ENCODE data around the gene AGTRAP.

The AGTRAP gene

GRCh38 chr1:11782127-11782708 is 46.3 kb downstream of the AGTRAP start:
- ChIA-PET CTCF (interaction anchor here (1.1 kb wide), 1 partner anchor 12 kb away, joined by 4 read pairs; no protein-coding TSS in a partner anchor), POLR2A (no interaction called here)
- no peaks in the 10 kb centered on the region for H3K4me1 ChIP-seq (ENCODE audit: control insufficient read depth, insufficient read depth, low read length)
- TF ChIP-seq ZIC2 (tag by site-specific recombination; IDR thresholded peaks at IDR 0.05) (0 out of 2 replicates have a peak, but pooled peaks have one; percentile 22), ZFHX2 (tag by site-specific recombination; conservative IDR thresholded peaks at IDR 0.05) (peak; percentile 32), KLF17 (tag by site-specific recombination; IDR thresholded peaks at IDR 0.05) (no peak), EGR2 (tag by site-specific recombination; IDR thresholded peaks at IDR 0.05; ENCODE audit: low read depth) (peak; percentile 65)
- no peaks in the 10 kb centered on the region for H3K9me3 ChIP-seq (ENCODE audit: control insufficient read depth, insufficient read depth, low read depth, low read length)
- no peak overlapping the region for H3K27ac ChIP-seq (ENCODE audit: extremely low read depth, low read depth, low read length)
- H3K36me3 ChIP-seq (ENCODE audit: control insufficient read depth in 2 of 2, insufficient read depth in 1 of 2, low read length in 2 of 2), result no peaks in the 10 kb centered on the region
- H3K4me3 ChIP-seq (ENCODE audit: low read depth, low read length), result no peak overlapping the region

DNA sequence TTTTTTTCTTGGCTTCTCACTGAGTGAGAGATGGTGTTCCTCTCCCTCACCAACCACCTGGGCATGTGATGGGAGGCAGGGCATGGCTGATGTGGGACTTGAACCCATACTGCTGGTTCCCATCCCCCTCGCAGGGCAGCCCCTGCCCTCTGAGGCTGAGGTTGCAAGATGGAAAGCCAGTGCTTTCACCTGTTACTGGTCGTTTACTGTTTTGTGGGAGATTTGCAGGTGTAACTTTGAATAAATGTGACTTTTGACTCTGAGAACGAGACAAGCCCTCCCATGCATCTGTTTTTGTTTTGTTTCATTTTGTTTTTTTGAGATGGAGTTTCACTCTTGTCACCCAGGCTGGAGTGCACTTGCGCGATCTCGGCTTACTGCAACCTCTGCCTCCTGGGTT is 47.6 kb downstream of the AGTRAP start:
- TF ChIP-seq, protein P1, sequence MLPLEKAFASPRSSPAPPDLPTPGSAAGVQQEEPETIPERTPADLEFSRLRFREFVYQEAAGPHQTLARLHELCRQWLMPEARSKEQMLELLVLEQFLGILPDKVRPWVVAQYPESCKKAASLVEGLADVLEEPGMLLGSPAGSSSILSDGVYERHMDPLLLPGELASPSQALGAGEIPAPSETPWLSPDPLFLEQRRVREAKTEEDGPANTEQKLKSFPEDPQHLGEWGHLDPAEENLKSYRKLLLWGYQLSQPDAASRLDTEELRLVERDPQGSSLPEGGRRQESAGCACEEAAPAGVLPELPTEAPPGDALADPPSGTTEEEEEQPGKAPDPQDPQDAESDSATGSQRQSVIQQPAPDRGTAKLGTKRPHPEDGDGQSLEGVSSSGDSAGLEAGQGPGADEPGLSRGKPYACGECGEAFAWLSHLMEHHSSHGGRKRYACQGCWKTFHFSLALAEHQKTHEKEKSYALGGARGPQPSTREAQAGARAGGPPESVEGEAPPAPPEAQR (tag by site-specific recombination; IDR thresholded peaks at IDR 0.05), result no peak
- TF ChIP-seq GLIS2 (tag by site-specific recombination; IDR thresholded peaks at IDR 0.05), result no peak
- TF ChIP-seq PRDM10 (tag by site-specific recombination; IDR thresholded peaks at IDR 0.05), result no peak
- H3K4me1 ChIP-seq (ENCODE audit: control insufficient read depth, insufficient read depth, low read length), result no peaks in the 10 kb centered on the region
- ChIA-PET POLR2A (no interaction called here), CTCF (interaction anchor here (0.6 kb wide), 1 partner anchor 22 kb away, joined by 5 read pairs; the partner anchor contains the start of genes CLCN6 and MTHFR)
- H3K4me3 ChIP-seq (ENCODE audit: low read depth, low read length), result no peak overlapping the region
- H3K36me3 ChIP-seq (ENCODE audit: control insufficient read depth in 2 of 2, insufficient read depth in 1 of 2, low read length in 2 of 2), result no peaks in the 10 kb centered on the region
- no peaks in the 10 kb centered on the region for H3K9me3 ChIP-seq (ENCODE audit: control insufficient read depth, insufficient read depth, low read depth, low read length)
- no peak overlapping the region for H3K27ac ChIP-seq (ENCODE audit: extremely low read depth, low read depth, low read length)

DNA sequence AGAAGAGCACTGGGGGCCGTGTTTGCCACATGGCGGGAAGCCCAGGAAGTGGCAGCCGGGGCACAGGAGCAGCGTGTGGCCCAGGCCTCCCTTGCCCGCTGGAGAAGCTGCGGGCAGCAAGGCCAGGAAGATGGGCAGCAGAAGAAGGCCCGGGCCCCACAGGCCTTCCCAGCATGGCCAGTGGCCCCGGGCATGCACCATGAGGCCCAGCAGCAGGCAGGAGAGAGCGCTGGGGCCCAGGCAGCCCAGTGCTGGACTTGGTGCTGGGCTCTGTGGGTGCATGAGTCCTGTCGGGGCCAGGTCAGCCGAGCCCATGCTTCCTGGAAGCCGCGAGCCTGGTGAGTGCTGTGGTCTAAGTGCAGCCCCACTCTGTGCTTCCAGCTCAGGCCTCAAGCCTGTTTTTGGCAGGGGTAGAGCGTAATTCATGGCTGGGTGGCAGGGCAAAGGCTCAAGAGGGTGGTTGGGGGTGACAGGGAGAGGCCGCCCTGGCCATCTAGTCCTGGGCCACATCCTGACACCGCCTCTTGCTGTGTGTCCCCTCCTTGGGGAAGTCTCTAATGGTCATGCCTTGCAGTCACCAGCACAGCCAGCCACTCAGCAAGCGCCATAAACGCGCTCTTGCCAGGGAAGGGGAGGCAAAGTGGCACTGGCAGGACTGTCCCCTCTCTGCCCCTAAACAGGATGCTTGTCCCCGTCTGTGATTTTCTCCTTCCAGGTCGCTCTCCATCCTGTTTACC is 48.5 kb downstream of the AGTRAP start:
- Histone ChIP-seq H3K36me3 (ENCODE audit: control insufficient read depth in 2 of 2, insufficient read depth in 1 of 2, low read length in 2 of 2) (peaks cover 0 to 1% of the 10 kb centered on the region in 2 experiments; a peak in 1 of 3 replicates), H3K9me3 (ENCODE audit: control insufficient read depth, insufficient read depth, low read depth, low read length) (no peaks in the 10 kb centered on the region), H3K4me3 (ENCODE audit: low read depth, low read length) (no peak overlapping the region), H3K4me1 (ENCODE audit: control insufficient read depth, insufficient read depth, low read length) (no peaks in the 10 kb centered on the region), H3K27ac (ENCODE audit: extremely low read depth, low read depth, low read length) (no peak overlapping the region)
- POLR2A ChIA-PET, result no interaction called here
- CTCF ChIA-PET, result interaction anchor here (0.6 to 2.5 kb wide), 13 partner anchors 8 to 553 kb away, joined by 3 to 14 read pairs (median 4); partner anchors contain the start of genes CLCN6 and MTHFR
- no peak for TF ChIP-seq ZNF175 (tag by site-specific recombination; IDR thresholded peaks at IDR 0.05)
- TF ChIP-seq ZNF292 (tag by site-specific recombination; IDR thresholded peaks at IDR 0.05; ENCODE audit: borderline replicate concordance, low read depth), result no peak
- no peak for TF ChIP-seq ZEB2 (tag by site-specific recombination; IDR thresholded peaks at IDR 0.05)
- TF ChIP-seq ZFP3 (tag by site-specific recombination; IDR thresholded peaks at IDR 0.05; ENCODE audit: low read depth), result no peak
- TF ChIP-seq, protein P2, sequence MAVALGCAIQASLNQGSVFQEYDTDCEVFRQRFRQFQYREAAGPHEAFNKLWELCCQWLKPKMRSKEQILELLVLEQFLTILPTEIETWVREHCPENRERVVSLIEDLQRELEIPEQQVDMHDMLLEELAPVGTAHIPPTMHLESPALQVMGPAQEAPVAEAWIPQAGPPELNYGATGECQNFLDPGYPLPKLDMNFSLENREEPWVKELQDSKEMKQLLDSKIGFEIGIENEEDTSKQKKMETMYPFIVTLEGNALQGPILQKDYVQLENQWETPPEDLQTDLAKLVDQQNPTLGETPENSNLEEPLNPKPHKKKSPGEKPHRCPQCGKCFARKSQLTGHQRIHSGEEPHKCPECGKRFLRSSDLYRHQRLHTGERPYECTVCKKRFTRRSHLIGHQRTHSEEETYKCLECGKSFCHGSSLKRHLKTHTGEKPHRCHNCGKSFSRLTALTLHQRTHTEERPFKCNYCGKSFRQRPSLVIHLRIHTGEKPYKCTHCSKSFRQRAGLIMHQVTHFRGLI (tag by site-specific recombination; IDR thresholded peaks at IDR 0.05), result no peak
- no peak for TF ChIP-seq KLF16 (tag by site-specific recombination; IDR thresholded peaks at IDR 0.05)
- no peak for TF ChIP-seq YY2 (tag by site-specific recombination; IDR thresholded peaks at IDR 0.05)
- no peak for TF ChIP-seq ZNF24 (tag by site-specific recombination; IDR thresholded peaks at IDR 0.05)
- TF ChIP-seq ZNF2 (tag by site-specific recombination; IDR thresholded peaks at IDR 0.05), result no peak
- no peak for TF ChIP-seq BCL11B (tag by site-specific recombination; IDR thresholded peaks at IDR 0.05; ENCODE audit: low read depth)
- no peak for TF ChIP-seq REST (tag by site-specific recombination; IDR thresholded peaks at IDR 0.05)
- no peak for TF ChIP-seq TRIM28 (IDR thresholded peaks at IDR 0.05; ENCODE audit: borderline replicate concordance, low read length)
